Spleen (tissue), 11 donors: ENCODE results near the gene UBE2D3. TPM values are rescaled to one million over a fixed set of nuclear protein-coding genes. Genes with fewer than 3 reads are reported as not detected.

Experiments
- DNase-seq: peaks from one replicate; pipeline ENCODE4 v3.0.0-alpha.2; 2020
- H3K27ac ChIP-seq, 8 donors: fragments of 200-600 bp; sonication (generic) in 7 of 8; 1 replicate in 4 of 8; 2 replicates in 4 of 8; pipeline versions ENCODE4 v1.5.0 to v1.8.0; 2016 to 2021; ENCODE audit warnings: inconsistent platforms in 4 of 8, mild to moderate bottlenecking in 4 of 8, moderate library complexity in 1 of 8
- H3K27me3 ChIP-seq, 7 donors: fragments of 200-600 bp; sonication (generic) in 6 of 7; replicated peaks in 1 of 7; 1 replicate in 4 of 7; 2 replicates in 3 of 7; pipeline versions ENCODE4 v1.5.0 to v1.8.0; 2016 to 2021; ENCODE audit warnings: inconsistent platforms in 3 of 7, mild to moderate bottlenecking in 1 of 7
- H3K36me3 ChIP-seq, 6 donors: fragments of 200-600 bp; sonication (generic) in 5 of 6; 1 replicate in 4 of 6; 2 replicates in 2 of 6; pipeline versions ENCODE4 v1.5.0 to v1.8.0; 2016 to 2021; ENCODE audit warnings: inconsistent platforms in 2 of 6
- H3K4me1 ChIP-seq, 6 donors: fragments of 200-600 bp; sonication (generic) in 5 of 6; 1 replicate in 3 of 6; 2 replicates in 3 of 6; pipeline versions ENCODE4 v1.5.0 to v1.8.0; 2016 to 2021; ENCODE audit warnings: inconsistent platforms in 3 of 6
- H3K4me3 ChIP-seq, 8 donors: fragments of 200-600 bp; sonication (generic) in 7 of 8; 1 replicate in 4 of 8; 2 replicates in 4 of 8; pipeline versions ENCODE4 v1.5.0 to v1.8.0; 2016 to 2021; ENCODE audit warnings: inconsistent platforms in 4 of 8, mild to moderate bottlenecking in 4 of 8, moderate library complexity in 2 of 8
- H3K9me3 ChIP-seq, 8 donors: fragments of 200-600 bp; sonication (generic) in 7 of 8; 1 replicate in 4 of 8; 2 replicates in 4 of 8; pipeline versions ENCODE4 v1.5.0 to v1.8.0; 2016 to 2021; ENCODE audit warnings: inconsistent platforms in 4 of 8
- POLR2A ChIP-seq, 3 donors: fragments of 450-650 bp; IDR thresholded peaks; one replicate each; pipeline ENCODE4 v1.5.1; 2017; ENCODE audit warnings: antibody characterized with exemption in 3 of 3, mild to moderate bottlenecking in 1 of 3
- POLR2AphosphoS5 ChIP-seq, 3 donors: sonication (generic); formaldehyde crosslinking; IDR thresholded peaks; one replicate each; pipeline ENCODE4 v1.5.1; 2017; ENCODE audit warnings: antibody characterized with exemption in 3 of 3
- WGBS, 5 donors: extraction: QIAGEN DNeasy Blood & Tissue Kit in 3 of 5; methylation state at CpG; one replicate each; pipeline versions ENCODE4 v1.1.5 to v1.1.7; 2013 to 2018; 5-methylcytosine and 5-hydroxymethylcytosine counted together
- intact Hi-C: fragments of 100-400 bp; cut with DNase I; formaldehyde crosslinking; loops from one replicate; pipeline ENCODE4 v1.15.0; 2023; ENCODE audit warnings: low total_unique reads
- polyA plus RNA-seq, 3 donors: library from polyadenylated mRNA; stranded (reverse); fragments of 200-250 nt; gene quantifications; one replicate each; pipeline ENCODE4 v1.2.1, GENCODE V29; 2013
- total RNA-seq, 7 donors: library from RNA; depleted of rRNA in 3 of 7; stranded (reverse); fragments of >200 nt in 3 of 7; fragmentation: NEBNext Ultra II Directional in 4 of 7; extraction: Animal tissue kit (Norgen Biotek cat#: 25700) in 4 of 7; gene quantifications; one replicate each; pipeline versions ENCODE4 v1.1.0 to v1.2.1, GENCODE V29; 2016 to 2021
- TF ChIP-seq, protein P1 (sequence below), 11 experiments: fragments of 200-600 bp in 7 of 11; fragments of 450-650 bp in 4 of 11; sonication (generic) in 4 of 11; IDR thresholded peaks in 8 of 11; conservative IDR thresholded peaks in 3 of 11; 1 replicate in 7 of 11; 2 replicates in 4 of 11; pipeline versions ENCODE4 v1.4.0 to v1.8.0; 2016 to 2021; ENCODE audit warnings: antibody characterized with exemption in 11 of 11, inconsistent platforms in 4 of 11, mild to moderate bottlenecking in 1 of 11
- donor health status: healthy with polysubstance abuse.
- donor health status: DM: no; HTN: no; CAD: no; lungs with moderate emphysema.
- donor health status: DM: no; HTN: no; CAD: no.
- donor health status: Bipolar disorder and iron deficiency.
- donor health status: healthy.
- donor health status: DM: no; HTN: no; CAD: no.
- donor health status: DM: yes; HTN: yes; CAD: no.

The UBE2D3 gene
- total and polyA plus RNA-seq, 10 donors: 152 to 459 (median 309) TPM

GRCh38 chr4:102862747-102863146 lies 35.4 kb upstream of the UBE2D3 start:
- H3K4me1 ChIP-seq: peaks cover 8 to 47% (median 16%) of the 10 kb centered on the region in 6 donors
- whole genome bisulfite sequencing, 5 donors: 93 to 100% (median 100%) methylated on average over 1 of the region's 1 CpG
- no peaks in the 10 kb centered on the region for H3K27me3 ChIP-seq
- peak overlapping the region in 4 of 8 donors; percentile 51 to 57 (median 52) for H3K27ac ChIP-seq
- DNase-seq: no peak
- peaks cover 0 to 3% (median 0%) of the 10 kb centered on the region in 6 donors for H3K36me3 ChIP-seq
- intact Hi-C loops: no loop called here
- H3K9me3 ChIP-seq: peaks cover 0 to 29% (median 24%) of the 10 kb centered on the region in 8 donors
- no peak for TF ChIP-seq POLR2A (IDR thresholded peaks at IDR 0.05)
- TF ChIP-seq POLR2AphosphoS5 (IDR thresholded peaks at IDR 0.05): no peak
- no peak overlapping the region for H3K4me3 ChIP-seq

DNA sequence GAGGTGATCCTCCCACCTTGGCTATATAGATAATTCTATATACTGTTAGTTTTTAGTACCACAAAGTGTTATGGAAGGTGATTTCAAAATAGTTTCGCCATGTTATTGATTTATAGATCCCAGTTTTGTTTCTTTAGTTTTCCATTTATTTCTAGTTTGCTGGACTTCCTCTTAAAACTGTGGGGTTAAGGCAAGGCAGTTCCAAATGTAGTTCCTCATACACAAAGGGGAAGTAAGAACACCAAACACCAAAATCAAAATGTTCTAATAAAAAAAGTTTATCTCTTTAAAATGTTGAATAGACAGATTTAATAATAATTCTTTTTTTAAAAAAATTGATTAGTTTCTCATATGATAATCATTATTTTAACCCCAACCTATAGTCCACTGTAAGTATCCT lies 34.7 kb upstream of the UBE2D3 start:
- H3K27me3 ChIP-seq: no peaks in the 10 kb centered on the region
- intact Hi-C loops: no loop called here
- TF ChIP-seq, protein P1, sequence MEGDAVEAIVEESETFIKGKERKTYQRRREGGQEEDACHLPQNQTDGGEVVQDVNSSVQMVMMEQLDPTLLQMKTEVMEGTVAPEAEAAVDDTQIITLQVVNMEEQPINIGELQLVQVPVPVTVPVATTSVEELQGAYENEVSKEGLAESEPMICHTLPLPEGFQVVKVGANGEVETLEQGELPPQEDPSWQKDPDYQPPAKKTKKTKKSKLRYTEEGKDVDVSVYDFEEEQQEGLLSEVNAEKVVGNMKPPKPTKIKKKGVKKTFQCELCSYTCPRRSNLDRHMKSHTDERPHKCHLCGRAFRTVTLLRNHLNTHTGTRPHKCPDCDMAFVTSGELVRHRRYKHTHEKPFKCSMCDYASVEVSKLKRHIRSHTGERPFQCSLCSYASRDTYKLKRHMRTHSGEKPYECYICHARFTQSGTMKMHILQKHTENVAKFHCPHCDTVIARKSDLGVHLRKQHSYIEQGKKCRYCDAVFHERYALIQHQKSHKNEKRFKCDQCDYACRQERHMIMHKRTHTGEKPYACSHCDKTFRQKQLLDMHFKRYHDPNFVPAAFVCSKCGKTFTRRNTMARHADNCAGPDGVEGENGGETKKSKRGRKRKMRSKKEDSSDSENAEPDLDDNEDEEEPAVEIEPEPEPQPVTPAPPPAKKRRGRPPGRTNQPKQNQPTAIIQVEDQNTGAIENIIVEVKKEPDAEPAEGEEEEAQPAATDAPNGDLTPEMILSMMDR (IDR thresholded peaks at IDR 0.05 in 8 of 11, conservative IDR thresholded peaks at IDR 0.05 in 3 of 11): no peak
- TF ChIP-seq POLR2AphosphoS5 (IDR thresholded peaks at IDR 0.05) (no peak), POLR2A (IDR thresholded peaks at IDR 0.05) (no peak)
- peak overlapping the region in 4 of 8 donors; percentile 51 to 57 (median 52) for H3K27ac ChIP-seq
- no peak for DNase-seq
- no peak overlapping the region for H3K4me3 ChIP-seq
- peaks cover 0 to 3% (median 0%) of the 10 kb centered on the region in 6 donors for H3K36me3 ChIP-seq
- 45 to 63% (median 54%) methylated on average over 1 of the region's 1 CpG for WGBS, 5 donors
- peaks cover under 1 to 40% (median 9%) of the 10 kb centered on the region in 6 donors for H3K4me1 ChIP-seq
- peaks cover 0 to 32% (median 25%) of the 10 kb centered on the region in 8 donors for H3K9me3 ChIP-seq

GRCh38 chr4:102860611-102861324 lies 33.4 kb upstream of the UBE2D3 start:
- TF ChIP-seq POLR2A (IDR thresholded peaks at IDR 0.05) (no peak), POLR2AphosphoS5 (IDR thresholded peaks at IDR 0.05) (no peak)
- TF ChIP-seq, protein P1 (IDR thresholded peaks at IDR 0.05 in 8 of 11, conservative IDR thresholded peaks at IDR 0.05 in 3 of 11): no peak
- WGBS, 5 donors: 82 to 96% (median 88%) methylated on average over 2 of the region's 2 CpGs
- intact Hi-C loops: no loop called here

GRCh38 chr4:102858828-102859464 lies 31.6 kb upstream of the UBE2D3 start:
- no peak for DNase-seq
- peaks cover 0 to 32% (median 25%) of the 10 kb centered on the region in 8 donors for H3K9me3 ChIP-seq
- H3K4me3 ChIP-seq: no peak overlapping the region
- TF ChIP-seq POLR2A (IDR thresholded peaks at IDR 0.05): no peak
- TF ChIP-seq, protein P1 (IDR thresholded peaks at IDR 0.05 in 8 of 11, conservative IDR thresholded peaks at IDR 0.05 in 3 of 11): no peak
- no peak for TF ChIP-seq POLR2AphosphoS5 (IDR thresholded peaks at IDR 0.05)
- peaks cover 0 to 16% (median 3%) of the 10 kb centered on the region in 6 donors for H3K4me1 ChIP-seq
- H3K27ac ChIP-seq: no peak overlapping the region
- H3K36me3 ChIP-seq: peaks cover 0 to 3% (median 0%) of the 10 kb centered on the region in 6 donors
- intact Hi-C loops: no loop called here
- WGBS, 5 donors: 70 to 83% (median 77%) methylated on average over 2 of the region's 2 CpGs
- no peaks in the 10 kb centered on the region for H3K27me3 ChIP-seq

More at GRCh38 chr4:102860611-102861324, 33.4 kb upstream of the UBE2D3 start:
- Histone ChIP-seq H3K9me3 (peaks cover 0 to 32% (median 25%) of the 10 kb centered on the region in 8 donors), H3K27me3 (no peaks in the 10 kb centered on the region), H3K4me1 (peaks cover 0 to 28% (median 3%) of the 10 kb centered on the region in 6 donors), H3K36me3 (peaks cover 0 to 3% (median 0%) of the 10 kb centered on the region in 6 donors), H3K4me3 (no peak overlapping the region), H3K27ac (peak overlapping the region in 2 of 8 donors; percentile 1 to 4)
- DNase-seq: no peak
